ENCODE data around the gene TMEM258.

DNA sequence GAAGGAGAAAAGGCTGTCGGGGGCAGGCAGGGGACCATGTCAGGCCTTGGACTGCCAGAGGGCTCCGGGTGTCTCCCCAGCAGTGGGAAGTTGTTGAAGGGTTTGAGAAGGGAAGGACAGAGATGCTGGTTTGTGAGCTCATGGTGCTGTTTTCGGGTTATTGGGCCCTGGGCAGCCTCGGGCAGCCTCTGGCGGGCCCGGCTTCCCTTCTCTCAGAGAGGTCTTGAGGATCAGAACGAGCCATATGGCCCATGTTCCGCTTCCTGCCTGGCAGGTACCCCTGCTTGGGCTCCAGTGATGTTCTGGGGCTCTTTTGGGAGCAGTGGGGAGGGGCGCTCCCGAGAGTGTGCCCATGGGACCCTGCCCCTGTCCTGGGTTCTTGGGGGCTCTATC, 30.2 kb downstream of the TMEM258 start:
- TF ChIP-seq ELF4 (IDR thresholded peaks at IDR 0.05), result no peak
- no peak for TF ChIP-seq BHLHE40 (IDR thresholded peaks at IDR 0.05; ENCODE audit: borderline replicate concordance)

Data from HEK293T (cell line).